Prostate gland (tissue), 2 donors: Measurements from ENCODE around the gene CROCC2. TPM values are rescaled to one million over a fixed set of nuclear protein-coding genes. Genes with fewer than 3 reads are reported as not detected.

Source experiments
- DNase-seq: peaks from one replicate; pipeline ENCODE4 v3.0.0-alpha.2; 2019; ENCODE audit warnings: low spot score
- H3K27ac ChIP-seq, 2 donors: fragments of 200-600 bp; sonication (generic); 2 replicates each; pipeline ENCODE4 v1.5.1; 2017 to 2019
- H3K27me3 ChIP-seq: fragments of 200-600 bp; sonication (generic); replicated peaks from 2 replicates; pipeline ENCODE4 v1.5.1; 2019; ENCODE audit not compliant: insufficient read depth
- H3K36me3 ChIP-seq, 2 donors: fragments of 200-600 bp; sonication (generic); 1 replicate in 1 of 2; 2 replicates in 1 of 2; pipeline versions ENCODE4 v1.5.1 to v1.8.1; 2017 to 2019
- H3K4me1 ChIP-seq: fragments of 200-600 bp; sonication (generic); replicated peaks from 2 replicates; pipeline ENCODE4 v1.5.1; 2019
- H3K4me3 ChIP-seq, 2 donors: fragments of 200-600 bp; sonication (generic); 2 replicates each; pipeline ENCODE4 v1.5.1; 2017 to 2019
- H3K9me3 ChIP-seq: fragments of 200-600 bp; sonication (generic); 2 replicates; pipeline ENCODE4 v1.5.1; 2017
- POLR2A ChIP-seq: fragments of 450-650 bp; IDR thresholded peaks from one replicate; pipeline ENCODE4 v1.6.1; 2016; ENCODE audit warnings: antibody characterized with exemption, mild to moderate bottlenecking
- POLR2AphosphoS5 ChIP-seq: sonication (generic); formaldehyde crosslinking; IDR thresholded peaks from one replicate; pipeline ENCODE4 v1.6.1; 2017; ENCODE audit warnings: antibody characterized with exemption
- WGBS: methylation state at CpG from one replicate; pipeline ENCODE4 v1.1.5; 2018; 5-methylcytosine and 5-hydroxymethylcytosine counted together
- intact Hi-C: fragments of 100-400 bp; cut with DNase I; formaldehyde crosslinking; loops from one replicate; pipeline ENCODE4 v1.14.2; 2022
- total RNA-seq, 2 donors: library from RNA; depleted of rRNA; stranded (reverse); fragments of >200 nt; gene quantifications; one replicate each; pipeline ENCODE4 v1.1.0, GENCODE V29; 2016
- TF ChIP-seq, protein P1 (sequence below), 4 experiments: fragments of 200-600 bp in 2 of 4; fragments of 450-650 bp in 2 of 4; sonication (generic) in 2 of 4; IDR thresholded peaks; 1 replicate in 3 of 4; 2 replicates in 1 of 4; pipeline ENCODE4 v1.5.1; 2016 to 2019; ENCODE audit warnings: antibody characterized with exemption in 4 of 4, mild to moderate bottlenecking in 2 of 4, moderate library complexity in 2 of 4

Gene CROCC2
- total RNA-seq, 2 donors from 2014 or later = 0.23 TPM; not detected in 1

- TF ChIP-seq, protein P1, sequence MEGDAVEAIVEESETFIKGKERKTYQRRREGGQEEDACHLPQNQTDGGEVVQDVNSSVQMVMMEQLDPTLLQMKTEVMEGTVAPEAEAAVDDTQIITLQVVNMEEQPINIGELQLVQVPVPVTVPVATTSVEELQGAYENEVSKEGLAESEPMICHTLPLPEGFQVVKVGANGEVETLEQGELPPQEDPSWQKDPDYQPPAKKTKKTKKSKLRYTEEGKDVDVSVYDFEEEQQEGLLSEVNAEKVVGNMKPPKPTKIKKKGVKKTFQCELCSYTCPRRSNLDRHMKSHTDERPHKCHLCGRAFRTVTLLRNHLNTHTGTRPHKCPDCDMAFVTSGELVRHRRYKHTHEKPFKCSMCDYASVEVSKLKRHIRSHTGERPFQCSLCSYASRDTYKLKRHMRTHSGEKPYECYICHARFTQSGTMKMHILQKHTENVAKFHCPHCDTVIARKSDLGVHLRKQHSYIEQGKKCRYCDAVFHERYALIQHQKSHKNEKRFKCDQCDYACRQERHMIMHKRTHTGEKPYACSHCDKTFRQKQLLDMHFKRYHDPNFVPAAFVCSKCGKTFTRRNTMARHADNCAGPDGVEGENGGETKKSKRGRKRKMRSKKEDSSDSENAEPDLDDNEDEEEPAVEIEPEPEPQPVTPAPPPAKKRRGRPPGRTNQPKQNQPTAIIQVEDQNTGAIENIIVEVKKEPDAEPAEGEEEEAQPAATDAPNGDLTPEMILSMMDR (IDR thresholded peaks at IDR 0.05) = no peak
- no peak for TF ChIP-seq POLR2A
- H3K36me3 ChIP-seq = no peaks in the 10 kb centered on the region
- H3K27me3 ChIP-seq = no peaks in the 10 kb centered on the region
- no peak for DNase-seq
- H3K4me3 ChIP-seq = no peak overlapping the region
- 100% methylated on average over 1 of the region's 1 CpG for WGBS
- H3K27ac ChIP-seq = no peak overlapping the region
- intact Hi-C loops = no loop called here
- no peaks in the 10 kb centered on the region for H3K9me3 ChIP-seq
- H3K4me1 ChIP-seq = no peaks in the 10 kb centered on the region
Observed at GRCh38 chr2:241003830-241004564, 97.9 kb downstream of the CROCC2 start.

GRCh38 chr2:241005569-241005968 is 99.4 kb downstream of the CROCC2 start:
- intact Hi-C loops = no loop called here
- TF ChIP-seq POLR2AphosphoS5 = no peak
- no peak for TF ChIP-seq POLR2A
- TF ChIP-seq, protein P1 (IDR thresholded peaks at IDR 0.05) = no peak
- H3K36me3 ChIP-seq = no peaks in the 10 kb centered on the region
- no peaks in the 10 kb centered on the region for H3K9me3 ChIP-seq
- H3K27me3 ChIP-seq = no peaks in the 10 kb centered on the region
- H3K4me1 ChIP-seq = peaks cover 11% of the 10 kb centered on the region
- 95% methylated on average over 2 of the region's 2 CpGs for WGBS
- no peak overlapping the region for H3K27ac ChIP-seq
- no peak overlapping the region for H3K4me3 ChIP-seq
- no peak for DNase-seq

DNA sequence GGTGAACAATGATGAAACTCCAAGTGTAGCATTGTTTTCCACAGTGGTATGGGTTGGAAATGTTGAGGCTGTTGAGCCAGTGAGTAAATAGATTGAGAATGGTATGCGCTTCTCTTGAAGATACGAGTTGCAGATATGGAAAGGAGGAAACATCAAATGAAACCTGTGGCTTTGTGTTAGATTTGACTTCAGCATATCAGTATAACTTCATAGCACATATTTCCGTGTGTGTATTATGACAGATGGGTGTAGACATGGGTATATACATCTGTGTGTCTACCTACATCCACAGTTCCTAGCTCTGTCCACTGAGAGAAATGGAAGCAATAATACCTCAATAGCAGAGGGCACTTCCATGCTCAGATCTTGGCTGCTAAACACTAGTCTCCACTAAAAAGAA is 100.3 kb downstream of the CROCC2 start:
- TF ChIP-seq, protein P1 (IDR thresholded peaks at IDR 0.05) = no peak
- TF ChIP-seq POLR2A (no peak), POLR2AphosphoS5 (no peak)
- 82% methylated on average over 3 of the region's 3 CpGs for whole genome bisulfite sequencing
- intact Hi-C loops = no loop called here
- Histone ChIP-seq H3K27me3 (no peaks in the 10 kb centered on the region), H3K4me1 (peaks cover 18% of the 10 kb centered on the region), H3K4me3 (no peak overlapping the region), H3K36me3 (no peaks in the 10 kb centered on the region), H3K27ac (no peak overlapping the region), H3K9me3 (no peaks in the 10 kb centered on the region)
- no peak for DNase-seq

DNA sequence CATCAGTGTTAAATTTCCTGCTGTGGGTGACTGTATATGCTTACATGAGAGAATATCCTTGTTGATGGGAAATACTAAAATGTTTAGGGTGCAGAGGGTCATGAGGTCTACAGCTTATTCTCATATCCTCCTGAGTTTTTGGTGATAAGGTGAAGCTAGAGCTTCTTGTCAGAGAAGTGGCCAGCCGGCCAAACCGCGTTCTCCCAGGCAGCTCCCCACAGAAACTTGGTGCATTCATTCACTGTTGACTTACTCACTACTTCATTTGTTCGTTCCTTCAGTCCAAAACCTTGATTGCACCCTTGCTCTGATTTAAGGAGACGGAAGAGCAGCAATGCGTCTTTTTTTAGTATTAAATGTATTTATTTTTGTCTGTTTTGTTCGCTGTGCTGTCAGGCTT is 101.0 kb downstream of the CROCC2 start:
- DNase-seq = no peak
- Histone ChIP-seq H3K27me3 (no peaks in the 10 kb centered on the region), H3K4me1 (peaks cover 21% of the 10 kb centered on the region), H3K9me3 (no peaks in the 10 kb centered on the region), H3K36me3 (no peaks in the 10 kb centered on the region), H3K4me3 (no peak overlapping the region), H3K27ac (no peak overlapping the region)
- 96% methylated on average over 7 of the region's 7 CpGs for WGBS
- intact Hi-C loops = no loop called here
- no peak for TF ChIP-seq POLR2A
- TF ChIP-seq, protein P1 (IDR thresholded peaks at IDR 0.05) = no peak
- TF ChIP-seq POLR2AphosphoS5 = no peak
